B cell (primary cell): ENCODE results near the gene SORT1. TPM values are rescaled to one million over a fixed set of nuclear protein-coding genes. Genes with fewer than 3 reads are reported as not detected.

ENCODE experiments used
- ATAC-seq: fragments of 200-7000 bp; cut with Tn5 transposase; one replicate; pipeline ENCODE4 v1.10.0; 2021; ENCODE audit warnings: low read depth, mild to moderate bottlenecking, moderate number of reproducible peaks, moderate library complexity
- CTCF ChIA-PET: fragments of 350-600 bp; sonication (Branson Sonifier 250); formaldehyde crosslinking; loops from one replicate; lab custom pipeline; 2021; ENCODE audit warnings: antibody characterized with exemption, inconsistent platforms; lab: Charles Lee
- POLR2A ChIA-PET: fragments of 350-600 bp; sonication (Branson Sonifier 250); formaldehyde crosslinking; loops from one replicate; lab custom pipeline; 2021; ENCODE audit warnings: antibody characterized with exemption; lab: Charles Lee
- DNase-seq: peaks from one replicate; pipeline ENCODE4 v3.0.0; 2013
- H2AFZ ChIP-seq: 2 replicates; pipeline ENCODE4 v1.6.1; 2012; ENCODE audit warnings: mild to moderate bottlenecking, low read depth, low read length; ENCODE audit not compliant: insufficient read depth, poor library complexity, severe bottlenecking
- H3K27ac ChIP-seq, 2 donors: 1 replicate in 1 of 2; 2 replicates in 1 of 2; pipeline ENCODE4 v1.5.1; 2012 to 2013; ENCODE audit warnings: low read length in 2 of 2, mild to moderate bottlenecking in 2 of 2, moderate library complexity in 1 of 2
- H3K27me3 ChIP-seq, 4 experiments: fragments of 200-600 bp in 1 of 4; sonication (generic) in 1 of 4; replicated peaks in 1 of 4; 1 replicate in 2 of 4; 2 replicates in 2 of 4; pipeline versions ENCODE4 v1.6.1 to v1.7.0; 2013 to 2016; ENCODE audit warnings: low read length in 3 of 4, mild to moderate bottlenecking in 2 of 4, mixed read lengths in 1 of 4, moderate library complexity in 1 of 4; ENCODE audit not compliant: insufficient read depth in 4 of 4, control insufficient read depth in 3 of 4; ENCODE audit errors: control extremely low read depth in 1 of 4
- H3K36me3 ChIP-seq, 2 experiments: replicated peaks in 1 of 2; 1 replicate in 1 of 2; 2 replicates in 1 of 2; pipeline versions ENCODE4 v1.6.1 to v1.7.1; 2013; ENCODE audit warnings: low read length in 1 of 2; ENCODE audit not compliant: insufficient read depth in 2 of 2, control insufficient read depth in 1 of 2; ENCODE audit errors: control extremely low read depth in 1 of 2, extremely low read depth in 1 of 2
- H3K4me1 ChIP-seq, 2 donors: fragments of 200-600 bp in 1 of 2; sonication (generic) in 1 of 2; 1 replicate in 1 of 2; 2 replicates in 1 of 2; pipeline versions ENCODE4 v1.5.1 to v1.6.1; 2013 to 2017; ENCODE audit warnings: low read length in 2 of 2; ENCODE audit not compliant: control insufficient read depth in 2 of 2, insufficient read depth in 2 of 2
- H3K4me2 ChIP-seq: replicated peaks from 2 replicates; pipeline ENCODE3; 2012; ENCODE audit warnings: mild to moderate bottlenecking, low read depth, low read length; ENCODE audit not compliant: poor library complexity, severe bottlenecking
- H3K4me3 ChIP-seq, 5 experiments: fragments of 200-600 bp in 1 of 5; sonication (generic) in 1 of 5; 1 replicate in 3 of 5; 2 replicates in 2 of 5; pipeline versions ENCODE4 v1.5.1 to v1.7.0; 2011 to 2016; ENCODE audit warnings: low read length in 4 of 5, mild to moderate bottlenecking in 4 of 5, low read depth in 2 of 5, control low read depth in 1 of 5, moderate library complexity in 1 of 5; ENCODE audit not compliant: insufficient read depth in 1 of 5; ENCODE audit errors: control extremely low read depth in 1 of 5, extremely low read depth in 1 of 5
- H3K79me2 ChIP-seq: fragments of 200-600 bp; sonication (generic); one replicate; pipeline ENCODE4 v1.6.0; 2016; ENCODE audit warnings: low read length; ENCODE audit not compliant: control insufficient read depth, insufficient read depth
- H3K9ac ChIP-seq: fragments of 200-600 bp; sonication (generic); 2 replicates; pipeline ENCODE4 v1.6.1; 2017; ENCODE audit warnings: mild to moderate bottlenecking, low read length, moderate library complexity
- H3K9me3 ChIP-seq, 3 donors: one replicate each; pipeline versions ENCODE4 v1.6.1 to v1.7.1; 2013; ENCODE audit warnings: low read length in 2 of 3; ENCODE audit not compliant: control insufficient read depth in 2 of 3, insufficient read depth in 1 of 3; ENCODE audit errors: control extremely low read depth in 1 of 3
- H4K20me1 ChIP-seq: 2 replicates; pipeline ENCODE4 v1.6.0; 2012; ENCODE audit warnings: mild to moderate bottlenecking, low read length; ENCODE audit not compliant: insufficient read depth, control insufficient read depth, poor library complexity, severe bottlenecking
- H3K27ac Mint-ChIP-seq: one replicate; pipeline ENCODE4 v1.8.0; 2021; ENCODE audit warnings: mixed read lengths
- H3K27me3 Mint-ChIP-seq: one replicate; pipeline ENCODE4 v1.8.0; 2021; ENCODE audit warnings: mixed read lengths
- H3K4me1 Mint-ChIP-seq: one replicate; pipeline ENCODE4 v1.8.0; 2021; ENCODE audit warnings: mixed read lengths
- H3K4me3 Mint-ChIP-seq: one replicate; pipeline ENCODE4 v1.8.0; 2021; ENCODE audit warnings: mixed read lengths
- H3K9me3 Mint-ChIP-seq: one replicate; pipeline ENCODE4 v1.8.0; 2022; ENCODE audit warnings: mixed read lengths; ENCODE audit not compliant: insufficient read depth
- EZH2 ChIP-seq: IDR thresholded peaks from 2 replicates; pipeline ENCODE4 v1.6.1; 2012; ENCODE audit warnings: borderline replicate concordance, low read depth, mild to moderate bottlenecking, moderate library complexity, low read length; ENCODE audit not compliant: insufficient read depth, poor library complexity, severe bottlenecking
- WGBS: methylation state at CpG from one replicate; pipeline ENCODE4 v1.1.5; 2013; ENCODE audit warnings: missing lambda C conversion rate; ENCODE audit not compliant: insufficient coverage; 5-methylcytosine and 5-hydroxymethylcytosine counted together
- intact Hi-C: fragments of 100-400 bp; cut with micrococcal nuclease; formaldehyde crosslinking; loops from one replicate; pipeline ENCODE4 v1.10.0; 2022
- polyA plus RNA-seq: library from polyadenylated mRNA; depleted of rRNA; stranded (reverse); fragments of >200 nt; gene quantifications from 2 replicates; pipeline ENCODE4 v1.2.3, GENCODE V29; 2012
- total RNA-seq, 2 donors: library from RNA; stranded (reverse); fragments of 120-200 nt in 1 of 2; gene quantifications; 1 replicate in 1 of 2; 2 replicates in 1 of 2; pipeline versions ENCODE4 v1.2.3 to v1.2.4, GENCODE V29; 2013 to 2022
- TF ChIP-seq, protein P1 (sequence below): fragments of 200-600 bp; IDR thresholded peaks from one replicate; pipeline ENCODE4 v1.8.0; 2022; ENCODE audit warnings: antibody characterized with exemption, mild to moderate bottlenecking

SORT1 gene
- total and polyA plus RNA-seq, 2 donors (not counting 1 experiment from before 2014, with no cell fraction given), result 0.13 to 0.25 TPM

DNA sequence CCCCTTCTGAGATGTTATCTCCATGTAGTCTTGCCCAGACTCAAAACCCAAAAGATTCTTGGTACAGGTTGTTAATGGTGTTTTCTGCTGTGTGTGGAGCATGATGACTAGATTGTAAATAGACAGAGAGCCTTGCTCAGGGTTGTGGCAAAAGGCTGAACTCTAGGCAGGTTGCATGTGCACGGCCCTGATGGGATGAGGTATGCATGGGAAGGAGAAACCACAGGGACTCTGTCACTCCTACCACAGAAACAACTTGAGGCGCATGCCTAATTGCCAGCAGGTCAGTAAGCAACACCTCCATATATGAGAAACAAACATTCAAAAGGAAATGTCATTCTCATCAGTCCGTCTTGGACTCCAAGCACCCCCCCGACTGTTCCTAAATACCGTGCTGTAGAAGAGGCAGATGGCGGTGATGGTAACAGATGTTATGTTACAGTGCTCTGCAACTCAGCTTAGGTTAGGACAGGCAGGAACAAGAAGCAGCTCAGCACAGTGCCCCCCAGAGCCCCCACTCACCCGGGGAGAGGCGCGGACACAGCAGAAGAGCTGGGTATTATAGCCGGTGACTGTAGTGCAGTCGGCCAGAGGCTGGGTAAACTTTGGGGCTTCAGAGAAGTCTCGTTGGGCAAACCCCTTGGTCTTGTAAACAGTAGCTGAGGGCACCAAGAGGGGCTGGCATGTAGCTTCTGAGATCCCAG, 101.9 kb downstream of the SORT1 start:
- intact Hi-C loops, result no loop called here
- ATAC-seq, result no peak
- H3K9me3 ChIP-seq, result peaks cover 0 to 3% (median 0%) of the 10 kb centered on the region in 3 donors
- POLR2A ChIA-PET, result interaction anchor here (0.7 kb wide), 1 partner anchor 74 kb away, joined by 5 read pairs; no protein-coding TSS in a partner anchor
- 84% methylated on average over 8 of the region's 12 CpGs for WGBS
- no peaks in the 10 kb centered on the region for H3K79me2 ChIP-seq
- H2AFZ ChIP-seq, result no peak overlapping the region
- H4K20me1 ChIP-seq, result no peaks in the 10 kb centered on the region
- H3K4me1 Mint-ChIP-seq, result peaks cover 28% of the 10 kb centered on the region
- H3K9ac ChIP-seq, result no peak overlapping the region
- peaks cover 20 to 30% of the 10 kb centered on the region in 2 donors for H3K4me1 ChIP-seq
- no peak overlapping the region for H3K4me3 ChIP-seq
- H3K4me2 ChIP-seq, result no peak overlapping the region
- H3K27me3 Mint-ChIP-seq, result peaks cover 15% of the 10 kb centered on the region
- no peak overlapping the region for H3K4me3 Mint-ChIP-seq
- H3K9me3 Mint-ChIP-seq, result no peaks in the 10 kb centered on the region
- H3K27ac ChIP-seq, result no peak overlapping the region
- CTCF ChIA-PET, result interaction anchor here (2.1 to 3.0 kb wide), 2 partner anchors 19 to 104 kb away, joined by 7 to 13 read pairs; no protein-coding TSS in a partner anchor
- peaks cover 0 to 24% (median 3%) of the 10 kb centered on the region in 4 experiments for H3K27me3 ChIP-seq
- H3K36me3 ChIP-seq, result no peaks in the 10 kb centered on the region
- DNase-seq, result no peak
- no peak for TF ChIP-seq EZH2
- TF ChIP-seq, protein P1, sequence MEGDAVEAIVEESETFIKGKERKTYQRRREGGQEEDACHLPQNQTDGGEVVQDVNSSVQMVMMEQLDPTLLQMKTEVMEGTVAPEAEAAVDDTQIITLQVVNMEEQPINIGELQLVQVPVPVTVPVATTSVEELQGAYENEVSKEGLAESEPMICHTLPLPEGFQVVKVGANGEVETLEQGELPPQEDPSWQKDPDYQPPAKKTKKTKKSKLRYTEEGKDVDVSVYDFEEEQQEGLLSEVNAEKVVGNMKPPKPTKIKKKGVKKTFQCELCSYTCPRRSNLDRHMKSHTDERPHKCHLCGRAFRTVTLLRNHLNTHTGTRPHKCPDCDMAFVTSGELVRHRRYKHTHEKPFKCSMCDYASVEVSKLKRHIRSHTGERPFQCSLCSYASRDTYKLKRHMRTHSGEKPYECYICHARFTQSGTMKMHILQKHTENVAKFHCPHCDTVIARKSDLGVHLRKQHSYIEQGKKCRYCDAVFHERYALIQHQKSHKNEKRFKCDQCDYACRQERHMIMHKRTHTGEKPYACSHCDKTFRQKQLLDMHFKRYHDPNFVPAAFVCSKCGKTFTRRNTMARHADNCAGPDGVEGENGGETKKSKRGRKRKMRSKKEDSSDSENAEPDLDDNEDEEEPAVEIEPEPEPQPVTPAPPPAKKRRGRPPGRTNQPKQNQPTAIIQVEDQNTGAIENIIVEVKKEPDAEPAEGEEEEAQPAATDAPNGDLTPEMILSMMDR, result no peak
- no peak overlapping the region for H3K27ac Mint-ChIP-seq

DNA sequence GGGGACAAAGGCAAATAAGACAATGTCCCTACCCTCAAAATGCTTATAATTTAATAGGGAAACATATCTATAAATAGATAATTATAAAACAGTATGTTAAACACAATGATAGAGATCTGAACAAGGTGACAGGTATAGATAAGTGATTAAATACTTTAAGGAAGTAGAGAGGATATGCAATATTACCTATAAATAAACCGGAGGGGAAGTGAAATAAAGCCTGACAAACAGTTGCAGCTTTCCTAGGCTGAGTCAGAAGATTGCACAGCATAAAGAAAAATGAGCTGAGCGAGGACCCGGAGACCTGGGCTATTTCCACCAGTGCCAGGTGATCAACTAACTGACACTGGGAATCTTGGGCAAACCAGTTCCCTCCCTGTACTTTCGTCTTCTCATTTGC, 103.2 kb downstream of the SORT1 start:
- Histone ChIP-seq H3K27me3 (peaks cover 0 to 13% (median 0%) of the 10 kb centered on the region in 4 experiments), H3K36me3 (no peaks in the 10 kb centered on the region), H3K27ac (no peak overlapping the region), H3K4me2 (peak overlapping the region; percentile 65), H3K4me3 (peak overlapping the region in 1 of 5 experiments; percentile 2), H4K20me1 (no peaks in the 10 kb centered on the region), H3K4me1 (peaks cover 20 to 30% of the 10 kb centered on the region in 2 donors), H3K79me2 (no peaks in the 10 kb centered on the region), H3K9me3 (no peaks in the 10 kb centered on the region), H2AFZ (no peak overlapping the region), H3K9ac (peak overlapping the region; percentile 33)
- CTCF ChIA-PET, result interaction anchor here (3.0 kb wide), 1 partner anchor 17 kb away, joined by 13 read pairs; no protein-coding TSS in a partner anchor
- Mint-ChIP-seq H3K9me3 (no peaks in the 10 kb centered on the region), H3K4me3 (peak overlapping the region; percentile 39), H3K4me1 (peaks cover 28% of the 10 kb centered on the region), H3K27me3 (peaks cover 12% of the 10 kb centered on the region), H3K27ac (no peak overlapping the region)
- WGBS, result 8% methylated on average over 2 of the region's 4 CpGs
- POLR2A ChIA-PET, result no interaction called here
- DNase-seq (peak; percentile 41), ATAC-seq (peak; percentile 47)
- TF ChIP-seq, protein P1, result no peak
- no peak for TF ChIP-seq EZH2
- intact Hi-C loops, result no loop called here
